Measurements from ENCODE around the gene HBP1. TPM values are rescaled to one million over a fixed set of nuclear protein-coding genes. Genes with fewer than 3 reads are reported as not detected.

Gene HBP1
- total and polyA plus RNA-seq, 2 of the 13 experiments (the other 11 are each of a cell fraction or from before 2014, with no cell fraction given): 22.9 to 44.1 TPM

GRCh38 chr7:107169120-107170050, 582 bp downstream of the HBP1 start (continued):
- TF ChIP-seq ZNF230 (CRISPR knock-in tag; IDR thresholded peaks at IDR 0.05) (peak; percentile 74; the same call in 1 of the 2 replicates), ZNF639 (CRISPR knock-in tag; conservative IDR thresholded peaks at IDR 0.05) (peak; percentile 85), ZNF124 (CRISPR knock-in tag; IDR thresholded peaks at IDR 0.05) (0 out of 2 replicates have a peak, but pooled peaks have one; percentile 74), ZNF672 (CRISPR knock-in tag; IDR thresholded peaks at IDR 0.05) (no peak), ATF7 (IDR thresholded peaks at IDR 0.05) (0 out of 2 replicates have a peak, but pooled peaks have one; percentile 9), ATF7 (CRISPR knock-in tag; IDR thresholded peaks at IDR 0.05) (no peak), RBFOX2 (IDR thresholded peaks at IDR 0.05; ENCODE audit: low read depth, low read length) (peak; percentile 90), SMAD1 (CRISPR knock-in tag; IDR thresholded peaks at IDR 0.05; ENCODE audit: borderline replicate concordance, low read depth) (peak; percentile 65; the same call in 1 of the 2 replicates), IRF1 (CRISPR knock-in tag; IDR thresholded peaks at IDR 0.05; ENCODE audit: low read depth) (0 out of 2 replicates have a peak, but pooled peaks have one; percentile 17), NFYB (CRISPR knock-in tag; IDR thresholded peaks at IDR 0.05) (peak; percentile 42; the same call in 1 of the 2 replicates), FOSL2 (CRISPR knock-in tag; IDR thresholded peaks at IDR 0.05) (peak; percentile 53; the same call in 1 of the 2 replicates), SMARCC2 (IDR thresholded peaks at IDR 0.05) (no peak), CENPBD1 (CRISPR knock-in tag; IDR thresholded peaks at IDR 0.05; ENCODE audit: borderline replicate concordance, low read depth) (no peak), RAD51 (IDR thresholded peaks at IDR 0.05; ENCODE audit: borderline replicate concordance) (peak; percentile 85), ZNF558 (CRISPR knock-in tag; IDR thresholded peaks at IDR 0.05; ENCODE audit: borderline replicate concordance) (no peak), TBL1XR1 (IDR thresholded peaks at IDR 0.05; ENCODE audit: borderline replicate concordance, low read length, partially characterized antibody) (peak; percentile 65), HOXA7 (CRISPR knock-in tag; IDR thresholded peaks at IDR 0.05) (no peak), ZGPAT (CRISPR knock-in tag; IDR thresholded peaks at IDR 0.05) (peak; percentile 74), SMAD3 (CRISPR knock-in tag; IDR thresholded peaks at IDR 0.05) (peak; percentile 73; the same call in 1 of the 2 replicates), FOXO1 (CRISPR knock-in tag; IDR thresholded peaks at IDR 0.05) (peak; percentile 74), ZNF556 (CRISPR knock-in tag; IDR thresholded peaks at IDR 0.05; ENCODE audit: borderline replicate concordance) (0 out of 2 replicates have a peak, but pooled peaks have one; percentile 71), HDAC2 (CRISPR knock-in tag; IDR thresholded peaks at IDR 0.05) (peak; percentile 69; the same call in 1 of the 2 replicates), ZNF143 (CRISPR knock-in tag; IDR thresholded peaks at IDR 0.05) (peak; percentile 73)

Measured in HepG2 (cell line).